ENCODE results near the gene ANO9. TPM values are rescaled to one million over a fixed set of nuclear protein-coding genes. Genes with fewer than 3 reads are reported as not detected.
A peak's percentile ranks its signal among the peaks of the same experiment; 100 is the strongest.

Gene ANO9
- total and polyA plus RNA-seq, 2 experiments from 2014 or later = 9.0 to 10.2 TPM

GRCh38 chr11:406796-407650 is 34.8 kb downstream of the ANO9 start:
- Mint-ChIP-seq H3K27ac (no peak overlapping the region), H3K4me3 (peak overlapping the region; percentile 27), H3K36me3 (ENCODE audit: low read depth) (no peaks in the 10 kb centered on the region; the same call in 2 of the 3 replicates), H3K27me3 (ENCODE audit: insufficient read depth, low read depth, poor library complexity) (peaks cover 8% of the 10 kb centered on the region), H3K9me3 (peaks cover 10% of the 10 kb centered on the region; the same call in 2 of the 3 replicates), H3K4me1 (no peaks in the 10 kb centered on the region; the same call in 2 of the 3 replicates)
- ATAC-seq = peak; percentile 72
- H3K79me2 ChIP-seq (replicated peaks; ENCODE audit: insufficient read depth) = no peaks in the 10 kb centered on the region
- no peaks in the 10 kb centered on the region for H3K36me3 ChIP-seq (ENCODE audit: insufficient read depth)
- TF ChIP-seq EZH2 (IDR thresholded peaks at IDR 0.05; ENCODE audit: low read depth, unreplicated experiment) (no peak), STAT1 (IDR thresholded peaks at IDR 0.05; ENCODE audit: unreplicated experiment) (no peak), ETS1 (IDR thresholded peaks at IDR 0.05) (no peak), POLR2AphosphoS5 (IDR thresholded peaks at IDR 0.05; ENCODE audit: low read depth) (peak; percentile 43)
- TF ChIP-seq, protein P1, sequence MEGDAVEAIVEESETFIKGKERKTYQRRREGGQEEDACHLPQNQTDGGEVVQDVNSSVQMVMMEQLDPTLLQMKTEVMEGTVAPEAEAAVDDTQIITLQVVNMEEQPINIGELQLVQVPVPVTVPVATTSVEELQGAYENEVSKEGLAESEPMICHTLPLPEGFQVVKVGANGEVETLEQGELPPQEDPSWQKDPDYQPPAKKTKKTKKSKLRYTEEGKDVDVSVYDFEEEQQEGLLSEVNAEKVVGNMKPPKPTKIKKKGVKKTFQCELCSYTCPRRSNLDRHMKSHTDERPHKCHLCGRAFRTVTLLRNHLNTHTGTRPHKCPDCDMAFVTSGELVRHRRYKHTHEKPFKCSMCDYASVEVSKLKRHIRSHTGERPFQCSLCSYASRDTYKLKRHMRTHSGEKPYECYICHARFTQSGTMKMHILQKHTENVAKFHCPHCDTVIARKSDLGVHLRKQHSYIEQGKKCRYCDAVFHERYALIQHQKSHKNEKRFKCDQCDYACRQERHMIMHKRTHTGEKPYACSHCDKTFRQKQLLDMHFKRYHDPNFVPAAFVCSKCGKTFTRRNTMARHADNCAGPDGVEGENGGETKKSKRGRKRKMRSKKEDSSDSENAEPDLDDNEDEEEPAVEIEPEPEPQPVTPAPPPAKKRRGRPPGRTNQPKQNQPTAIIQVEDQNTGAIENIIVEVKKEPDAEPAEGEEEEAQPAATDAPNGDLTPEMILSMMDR (conservative IDR thresholded peaks at IDR 0.05; ENCODE audit: low read depth in 2 of 2) = peak in 1 of 2 experiments; percentile 56; a peak in 2 of 4 replicates
- H3K27me3 ChIP-seq (ENCODE audit: insufficient read depth) = no peaks in the 10 kb centered on the region
- peak; percentile 96 for DNase-seq (ENCODE audit: low spot score)
- no peak overlapping the region for H3K27ac ChIP-seq (ENCODE audit: low read depth)
- H3K4me3 ChIP-seq = peak overlapping the region; percentile 59
- no peak overlapping the region for H2AFZ ChIP-seq
- no peaks in the 10 kb centered on the region; the same call in 1 of the 2 replicates for H4K20me1 ChIP-seq (replicated peaks; ENCODE audit: insufficient read depth)
- H3K4me2 ChIP-seq = peak overlapping the region; percentile 80
- no peaks in the 10 kb centered on the region for H3K9me2 ChIP-seq (ENCODE audit: insufficient read depth)
- H3K4me1 ChIP-seq (ENCODE audit: insufficient read depth) = no peaks in the 10 kb centered on the region
- H3F3A ChIP-seq (replicated peaks; ENCODE audit: low read depth) = no peaks in the 10 kb centered on the region

GRCh38 chr11:405954-406795 is 35.6 kb downstream of the ANO9 start:
- Histone ChIP-seq H3K79me2 (replicated peaks; ENCODE audit: insufficient read depth) (no peaks in the 10 kb centered on the region), H4K20me1 (replicated peaks; ENCODE audit: insufficient read depth) (no peaks in the 10 kb centered on the region; the same call in 1 of the 2 replicates), H3K36me3 (ENCODE audit: insufficient read depth) (no peaks in the 10 kb centered on the region), H3K4me3 (peak overlapping the region; percentile 59), H3K4me2 (peak overlapping the region; percentile 80), H3F3A (replicated peaks; ENCODE audit: low read depth) (no peaks in the 10 kb centered on the region), H2AFZ (no peak overlapping the region), H3K27ac (ENCODE audit: low read depth) (no peak overlapping the region), H3K9me2 (ENCODE audit: insufficient read depth) (no peaks in the 10 kb centered on the region), H3K4me1 (ENCODE audit: insufficient read depth) (no peaks in the 10 kb centered on the region), H3K27me3 (ENCODE audit: insufficient read depth) (no peaks in the 10 kb centered on the region)
- Mint-ChIP-seq H3K27ac (no peak overlapping the region), H3K4me1 (no peaks in the 10 kb centered on the region; the same call in 2 of the 3 replicates), H3K27me3 (ENCODE audit: insufficient read depth, low read depth, poor library complexity) (peaks cover 8% of the 10 kb centered on the region), H3K9me3 (peaks cover 10% of the 10 kb centered on the region; the same call in 2 of the 3 replicates), H3K36me3 (ENCODE audit: low read depth) (no peaks in the 10 kb centered on the region; the same call in 2 of the 3 replicates), H3K4me3 (peak overlapping the region; percentile 36; the same call in 1 of the 3 replicates)
- ATAC-seq = peak; percentile 4; the same call in 2 of the 3 replicates
- TF ChIP-seq STAT1 (IDR thresholded peaks at IDR 0.05; ENCODE audit: unreplicated experiment) = no peak
- TF ChIP-seq JUNB (IDR thresholded peaks at IDR 0.05; ENCODE audit: unreplicated experiment) = no peak
- TF ChIP-seq, protein P2, sequence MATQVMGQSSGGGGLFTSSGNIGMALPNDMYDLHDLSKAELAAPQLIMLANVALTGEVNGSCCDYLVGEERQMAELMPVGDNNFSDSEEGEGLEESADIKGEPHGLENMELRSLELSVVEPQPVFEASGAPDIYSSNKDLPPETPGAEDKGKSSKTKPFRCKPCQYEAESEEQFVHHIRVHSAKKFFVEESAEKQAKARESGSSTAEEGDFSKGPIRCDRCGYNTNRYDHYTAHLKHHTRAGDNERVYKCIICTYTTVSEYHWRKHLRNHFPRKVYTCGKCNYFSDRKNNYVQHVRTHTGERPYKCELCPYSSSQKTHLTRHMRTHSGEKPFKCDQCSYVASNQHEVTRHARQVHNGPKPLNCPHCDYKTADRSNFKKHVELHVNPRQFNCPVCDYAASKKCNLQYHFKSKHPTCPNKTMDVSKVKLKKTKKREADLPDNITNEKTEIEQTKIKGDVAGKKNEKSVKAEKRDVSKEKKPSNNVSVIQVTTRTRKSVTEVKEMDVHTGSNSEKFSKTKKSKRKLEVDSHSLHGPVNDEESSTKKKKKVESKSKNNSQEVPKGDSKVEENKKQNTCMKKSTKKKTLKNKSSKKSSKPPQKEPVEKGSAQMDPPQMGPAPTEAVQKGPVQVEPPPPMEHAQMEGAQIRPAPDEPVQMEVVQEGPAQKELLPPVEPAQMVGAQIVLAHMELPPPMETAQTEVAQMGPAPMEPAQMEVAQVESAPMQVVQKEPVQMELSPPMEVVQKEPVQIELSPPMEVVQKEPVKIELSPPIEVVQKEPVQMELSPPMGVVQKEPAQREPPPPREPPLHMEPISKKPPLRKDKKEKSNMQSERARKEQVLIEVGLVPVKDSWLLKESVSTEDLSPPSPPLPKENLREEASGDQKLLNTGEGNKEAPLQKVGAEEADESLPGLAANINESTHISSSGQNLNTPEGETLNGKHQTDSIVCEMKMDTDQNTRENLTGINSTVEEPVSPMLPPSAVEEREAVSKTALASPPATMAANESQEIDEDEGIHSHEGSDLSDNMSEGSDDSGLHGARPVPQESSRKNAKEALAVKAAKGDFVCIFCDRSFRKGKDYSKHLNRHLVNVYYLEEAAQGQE (IDR thresholded peaks at IDR 0.05; ENCODE audit: unreplicated experiment) = no peak
- TF ChIP-seq EZH2 (IDR thresholded peaks at IDR 0.05; ENCODE audit: low read depth, unreplicated experiment) = no peak
- no peak for DNase-seq (ENCODE audit: low spot score)
